A549 treated with Hydrocortisone at 1 μM for 4 hours (cell line): ENCODE measurements around the gene XCR1. TPM values are rescaled to one million over a fixed set of nuclear protein-coding genes. Genes with fewer than 3 reads are reported as not detected.

Experiments
- total RNA-seq: library from RNA; stranded (reverse); fragments of 200-300 nt; extraction: Qiagen RNA extraction; gene quantifications from 5 replicates; pipeline ENCODE4 v1.2.3, GENCODE V29; 2022

The XCR1 gene
- total RNA-seq = not detected in 5 replicates

GRCh38 chr3:46027021-46027705 lies at the start of gene XCR1:
TSS of gene XCR1 (minus strand) at chr3:46027483. CDS start at chr3:46021947, 5,536 bp downstream.

GRCh38 chr3:45995236-45996192 lies 31.8 kb downstream of the XCR1 start, which contains the start of gene FYCO1:
TSS of gene FYCO1 (minus strand) at chr3:45995824. CDS start at chr3:45984910, 10,914 bp downstream.

Other genes starting within 250 kb of the XCR1 start
- gene SLC6A20, start 230.9 kb downstream of the XCR1 start, total RNA-seq = 0.01 to 0.05 TPM (median 0.03 TPM) in 4 of 5 replicates, not detected in the other
- 14.6 to 18.3 TPM (median 16.2 TPM) in 5 replicates for gene LZTFL1, start 185.4 kb downstream of the XCR1 start, total RNA-seq
- gene CCR9, start 140.9 kb downstream of the XCR1 start, total RNA-seq = 0.03 TPM in 1 of 5 replicates, not detected in the others
- gene CXCR6, start 84.0 kb downstream of the XCR1 start, total RNA-seq = not detected in 5 replicates
- gene FYCO1, start 31.7 kb downstream of the XCR1 start, total RNA-seq = 4.5 to 6.8 TPM (median 4.7 TPM) in 5 replicates
- not detected in 5 replicates for gene CCR1, start 180.8 kb upstream of the XCR1 start, total RNA-seq
- gene CCR3, start 215.0 kb upstream of the XCR1 start, total RNA-seq = not detected in 5 replicates